Glomerular visceral epithelial cell (primary cell): ENCODE measurements around the gene CDK9.

ENCODE experiments used
- DNase-seq: peaks from one replicate; pipeline ENCODE4 v3.0.0-alpha.2; 2016; ENCODE audit errors: extremely low spot score

Gene CDK9

DNA sequence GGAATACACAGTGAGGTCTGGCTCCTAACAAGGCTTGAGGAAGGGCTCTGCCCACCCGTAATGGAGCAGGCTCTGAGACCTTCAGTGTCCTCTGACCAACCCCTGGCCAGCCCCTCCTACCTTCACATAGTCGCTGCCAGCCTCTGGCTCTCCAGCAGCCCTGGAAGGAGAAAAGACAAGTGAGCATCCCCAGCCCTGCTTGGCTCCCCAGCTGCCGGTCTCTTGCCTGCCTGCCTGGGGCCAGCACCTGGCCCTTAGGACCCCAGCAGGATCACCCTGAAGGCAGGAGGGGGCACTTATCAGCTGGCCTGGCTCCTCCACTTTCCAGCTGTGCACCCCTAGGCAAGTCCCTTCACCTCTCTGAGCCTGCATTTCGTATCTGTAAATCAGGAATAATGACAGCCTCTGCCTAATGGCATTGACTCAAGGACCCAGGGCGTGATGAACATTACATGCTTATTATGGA lies 24.3 kb upstream of the CDK9 start:
- DNase-seq = no peak

DNA sequence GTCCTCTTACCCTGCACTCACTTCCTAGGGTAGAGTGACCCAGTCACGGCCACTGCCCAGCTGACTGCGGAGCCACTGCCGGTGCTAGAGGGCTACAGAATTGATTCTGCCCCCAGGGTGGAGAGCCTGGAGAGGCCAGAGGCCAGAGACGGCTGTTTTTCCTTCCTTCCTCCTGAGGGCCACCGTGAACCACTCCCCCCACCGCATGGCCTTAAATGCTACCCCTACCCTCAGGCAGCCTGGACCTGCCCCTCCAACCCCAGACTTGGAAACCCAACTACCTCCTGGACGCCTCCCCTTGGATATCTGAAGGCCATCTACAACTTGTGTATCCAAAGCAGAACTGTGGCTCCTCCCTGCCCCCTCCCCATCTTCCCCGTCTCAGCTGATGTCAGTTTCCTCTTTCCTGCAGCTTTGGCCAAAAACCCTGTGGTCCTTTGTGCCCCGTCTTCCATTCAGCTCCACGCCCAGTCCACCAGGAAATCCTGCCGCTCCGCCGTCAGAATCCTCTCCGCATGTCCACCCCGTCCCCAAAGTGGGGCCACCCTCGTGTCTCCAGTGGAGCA lies 23.6 kb upstream of the CDK9 start:
- DNase-seq = no peak

DNA sequence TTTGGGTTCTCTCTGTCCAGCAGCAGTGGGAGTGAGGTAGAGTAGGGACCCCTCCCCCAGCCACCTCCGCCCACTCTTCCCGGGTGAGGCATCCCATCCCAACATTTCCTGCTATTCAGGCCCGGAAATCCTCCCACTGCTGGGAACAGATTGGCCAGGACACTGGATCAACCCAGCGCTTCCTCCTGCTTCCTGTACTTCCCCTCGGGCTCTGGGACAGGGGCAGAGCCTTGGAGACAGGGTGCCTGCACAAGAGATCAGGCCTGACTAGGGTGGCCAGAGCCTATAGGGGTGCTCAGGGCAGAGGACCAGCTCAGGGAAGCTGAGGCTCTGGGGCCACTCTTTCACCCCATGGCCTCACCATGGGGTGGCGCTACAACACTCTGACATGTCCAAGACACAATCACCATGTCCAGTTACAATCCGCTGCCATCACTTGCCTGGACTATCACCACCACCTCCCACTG lies 21.9 kb upstream of the CDK9 start:
- DNase-seq = no peak

DNA sequence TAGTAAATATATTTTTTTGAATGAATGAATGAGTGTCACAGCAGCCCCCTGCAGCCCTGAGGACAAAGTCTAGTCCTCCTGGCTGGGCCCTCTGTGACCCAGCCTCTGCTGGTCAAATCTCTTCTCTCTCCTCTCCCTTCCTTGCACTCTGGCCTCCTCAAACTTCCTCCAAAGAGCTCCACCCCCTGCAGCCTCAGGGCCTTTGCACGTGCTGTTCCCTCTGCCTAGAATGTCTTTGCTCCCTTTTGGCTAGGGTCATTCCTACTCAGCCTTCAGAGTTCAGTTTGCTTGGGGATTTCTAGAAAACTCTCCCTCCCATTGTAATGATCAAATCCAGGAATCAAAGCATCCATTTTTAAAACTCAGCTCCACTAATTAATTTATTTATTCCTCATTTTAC lies 20.4 kb upstream of the CDK9 start:
- no peak for DNase-seq

DNA sequence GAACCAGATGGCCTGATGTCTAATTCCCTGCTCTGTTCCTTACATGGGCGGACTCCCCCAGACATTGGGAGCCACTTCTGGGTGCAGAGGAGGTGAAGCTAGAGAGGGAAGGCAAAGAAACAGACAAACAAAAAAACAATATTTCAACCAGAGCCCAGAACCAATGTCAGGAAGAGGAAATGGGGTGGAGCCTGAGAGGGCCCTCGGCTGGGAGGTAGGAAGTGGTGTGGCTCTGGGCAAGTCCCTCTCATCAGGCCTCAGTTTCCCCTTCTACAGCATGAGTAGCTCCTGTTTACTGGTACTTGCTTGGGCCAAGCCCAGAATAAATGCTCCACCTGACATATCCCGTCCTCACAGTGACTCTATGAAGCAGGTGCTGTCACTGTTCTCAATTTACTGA lies 18.4 kb upstream of the CDK9 start:
- no peak for DNase-seq

DNA sequence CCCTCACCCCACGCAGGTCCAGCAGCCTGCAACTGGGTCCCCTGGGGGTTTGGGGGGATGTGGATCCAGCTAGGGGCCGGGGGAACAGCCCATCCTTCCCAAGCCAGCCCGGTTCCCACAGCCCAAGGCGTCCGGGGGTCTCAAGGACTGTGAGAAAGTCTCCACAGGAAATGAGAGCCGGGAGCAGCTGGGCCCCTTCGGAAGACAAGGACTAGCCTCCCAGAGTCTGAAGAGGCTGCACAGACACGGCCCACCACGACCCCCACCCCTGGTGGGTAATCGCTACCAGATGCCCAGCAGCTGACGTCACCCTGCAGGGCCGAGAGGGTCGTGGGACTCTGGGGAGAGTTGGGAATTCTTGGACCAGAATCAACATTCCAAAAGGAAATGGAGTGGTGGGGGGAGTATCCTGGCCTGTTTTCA lies 17.9 kb upstream of the CDK9 start:
- no peak for DNase-seq

DNA sequence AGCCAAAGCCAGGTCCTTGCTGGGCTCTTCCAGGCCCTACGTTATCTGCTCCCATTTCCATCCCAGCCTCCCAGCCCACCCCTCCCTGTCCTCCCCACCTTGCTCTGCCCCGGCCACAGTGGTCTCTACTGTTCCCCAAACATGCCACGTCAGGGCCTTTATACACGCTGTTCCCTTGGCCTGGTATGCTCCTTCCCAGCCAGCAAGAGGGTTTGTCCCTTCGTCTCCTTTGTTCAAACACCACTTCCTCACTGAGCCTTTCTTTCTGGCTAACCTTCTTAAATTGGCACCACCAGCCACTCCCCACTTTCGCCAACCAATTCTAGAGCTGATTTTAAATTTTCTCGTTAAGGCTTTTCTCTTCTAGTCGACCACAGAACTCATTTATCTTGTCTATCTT lies 17.1 kb upstream of the CDK9 start:
- DNase-seq = no peak

DNA sequence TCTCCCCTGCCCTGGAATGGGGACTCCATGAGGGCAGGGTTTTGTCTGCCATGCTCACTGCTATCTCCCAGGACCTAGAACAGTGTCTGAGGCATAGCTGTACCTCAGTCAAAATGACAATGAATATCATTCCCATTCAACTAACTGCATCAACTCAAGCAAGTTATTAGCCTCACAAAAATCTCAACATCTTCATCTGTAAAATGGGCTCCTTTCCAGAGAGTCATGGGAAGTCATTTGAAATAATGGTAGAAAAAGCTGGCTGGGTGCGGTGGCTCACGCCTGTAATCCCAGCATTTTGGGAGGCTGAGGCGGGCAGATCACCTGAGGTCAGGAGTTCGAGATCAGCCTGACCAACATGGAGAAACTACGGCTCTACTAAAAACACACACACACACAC lies 16.7 kb upstream of the CDK9 start:
- DNase-seq = no peak

DNA sequence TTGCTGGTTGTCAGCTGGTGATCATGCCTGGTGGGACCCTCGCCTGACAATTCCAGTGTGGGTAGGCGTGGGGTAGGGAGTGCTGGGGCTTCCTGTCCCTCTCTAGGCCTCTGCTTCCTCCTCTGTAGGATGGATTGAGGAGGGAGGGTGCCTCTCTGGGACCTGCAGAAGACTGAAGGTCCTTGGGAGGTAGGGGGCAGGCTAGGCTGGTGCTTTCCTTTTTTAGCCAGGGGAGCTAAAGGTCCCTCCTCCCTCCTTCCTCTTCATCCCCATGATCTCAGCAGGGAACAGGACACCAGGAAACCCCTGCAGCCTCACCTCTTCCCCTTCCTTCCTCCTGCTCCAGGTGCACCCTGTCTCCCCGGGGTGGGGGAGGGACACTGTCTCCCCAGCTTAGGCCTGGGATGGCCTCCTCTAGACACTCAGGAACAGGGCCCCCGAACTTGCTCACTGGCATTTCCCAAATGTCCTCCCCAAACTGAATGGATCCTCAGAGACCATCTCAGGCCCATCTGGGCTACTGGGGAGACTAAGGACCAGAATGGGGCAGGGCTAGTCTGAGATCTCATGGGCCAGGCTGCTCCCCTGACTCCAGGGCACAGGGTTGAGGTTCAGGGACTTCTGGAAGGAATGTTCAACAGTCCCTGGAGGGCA lies 15.8 kb upstream of the CDK9 start:
- DNase-seq = no peak

DNA sequence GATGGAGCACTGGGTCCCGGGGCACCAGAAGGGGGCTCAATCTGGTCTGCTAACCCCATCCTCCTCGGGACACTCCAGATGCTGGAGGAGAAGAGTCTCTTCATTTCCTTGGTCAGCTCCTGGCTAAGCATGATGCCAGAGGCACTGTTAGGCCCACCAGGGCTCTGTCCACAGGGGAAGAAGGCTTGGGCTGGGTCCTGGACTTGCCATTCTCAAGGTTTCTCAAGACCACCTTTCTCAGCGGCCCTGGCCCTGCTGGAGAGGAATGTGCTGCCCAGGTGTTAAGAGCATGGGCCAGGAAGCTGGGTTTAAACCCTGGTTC lies 15.3 kb upstream of the CDK9 start:
- no peak for DNase-seq

DNA sequence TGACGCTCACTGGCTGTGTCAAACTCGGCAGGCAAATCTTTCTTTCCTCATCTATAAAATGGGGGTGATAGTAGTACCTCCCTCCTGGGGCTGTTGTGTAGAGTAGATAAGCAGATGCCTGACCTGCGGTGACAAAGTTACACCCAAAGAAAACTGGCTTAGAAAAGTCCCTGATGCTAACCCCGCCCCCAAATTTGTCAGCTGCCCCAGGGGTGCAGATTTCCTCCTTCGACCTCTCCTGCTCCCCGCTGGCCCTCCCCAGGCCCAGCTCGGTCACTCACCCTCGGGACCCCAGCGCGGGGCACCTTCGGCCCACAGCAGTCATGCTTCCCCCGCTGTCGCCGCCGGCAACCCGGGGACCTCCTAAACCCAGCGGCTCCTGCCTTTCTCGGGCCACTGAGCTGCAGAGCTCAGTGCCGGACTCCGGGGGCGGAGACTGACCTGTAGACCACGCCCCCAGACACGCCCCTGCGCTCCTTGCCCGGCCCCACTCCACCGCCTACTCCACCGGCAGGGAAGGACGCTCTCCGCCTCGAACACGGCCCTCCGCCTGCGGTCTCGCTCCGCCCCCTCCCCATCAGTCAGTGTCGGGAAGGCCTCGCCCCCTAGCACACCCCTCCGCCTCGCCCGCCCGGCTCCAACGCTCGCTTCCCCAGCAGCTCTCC lies 14.8 kb upstream of the CDK9 start:
- DNase-seq = peak; percentile 99

DNA sequence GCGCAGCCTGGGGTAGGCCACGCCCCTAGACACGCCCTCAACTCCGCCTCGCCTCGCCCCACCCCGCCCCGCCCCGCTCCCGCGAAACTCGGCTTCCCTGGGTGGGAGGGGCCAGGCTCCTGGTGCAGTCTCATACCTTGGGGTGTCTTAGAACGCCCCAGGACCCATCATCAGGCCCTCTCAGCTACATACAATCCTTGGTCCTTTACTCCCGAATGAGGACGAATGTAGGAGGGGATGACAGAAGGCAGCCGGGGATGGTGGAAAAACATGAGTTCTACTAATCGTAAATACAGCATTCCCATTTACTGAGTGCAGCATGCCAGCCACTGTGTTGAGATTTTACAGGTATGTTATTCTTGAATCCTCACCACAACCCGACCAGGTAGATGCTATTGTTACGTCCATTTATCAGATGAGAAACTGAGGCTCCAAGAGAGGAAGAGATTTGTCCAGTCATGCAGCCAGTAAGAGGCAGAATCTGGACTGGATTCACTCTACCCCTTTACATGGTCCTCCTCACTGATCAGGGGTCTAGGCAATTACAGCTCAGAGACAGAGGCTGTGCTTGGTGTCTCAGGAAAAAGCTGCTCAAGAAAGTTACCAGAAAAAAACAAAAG lies 14.2 kb upstream of the CDK9 start:
- no peak for DNase-seq

DNA sequence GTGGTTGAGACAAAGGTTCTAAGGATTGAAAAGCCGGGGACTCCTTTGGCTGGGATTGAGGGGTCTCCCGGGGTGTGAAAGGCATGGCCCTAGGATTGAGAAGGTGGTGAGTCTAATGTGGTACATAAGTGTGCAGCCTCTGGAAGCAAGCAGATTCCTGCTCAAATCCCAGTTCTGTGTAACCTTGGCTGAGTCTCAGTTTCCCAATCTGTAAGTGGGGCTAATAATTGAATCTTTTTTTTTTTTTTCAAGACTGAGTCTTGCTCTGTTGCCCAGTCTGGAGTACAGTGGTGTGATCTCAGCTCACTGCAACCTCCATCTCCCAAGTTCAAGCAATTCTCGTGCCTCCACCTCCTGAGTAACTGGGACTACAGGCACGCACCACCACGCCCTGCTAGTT lies 13.2 kb upstream of the CDK9 start:
- DNase-seq = no peak

DNA sequence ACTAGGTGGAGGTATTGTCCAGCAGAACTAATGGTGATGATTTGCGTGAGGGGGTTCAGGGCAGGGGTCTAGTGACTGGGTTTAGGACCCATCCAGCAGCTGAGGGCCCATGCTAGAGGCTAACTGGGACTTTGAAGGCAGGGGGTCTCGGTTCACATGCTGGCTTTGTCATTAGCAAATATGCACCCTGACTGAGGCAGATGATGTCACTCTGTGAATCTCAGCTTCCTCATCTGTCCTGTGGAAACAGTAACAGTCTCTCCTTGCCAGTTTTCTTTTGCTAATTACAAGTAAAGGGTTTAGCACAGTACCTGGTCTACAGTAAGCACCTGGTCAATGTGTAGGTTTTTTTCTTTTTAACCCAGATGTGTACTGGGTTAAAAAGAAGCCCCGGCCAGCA lies 12.6 kb upstream of the CDK9 start:
- DNase-seq = no peak

DNA sequence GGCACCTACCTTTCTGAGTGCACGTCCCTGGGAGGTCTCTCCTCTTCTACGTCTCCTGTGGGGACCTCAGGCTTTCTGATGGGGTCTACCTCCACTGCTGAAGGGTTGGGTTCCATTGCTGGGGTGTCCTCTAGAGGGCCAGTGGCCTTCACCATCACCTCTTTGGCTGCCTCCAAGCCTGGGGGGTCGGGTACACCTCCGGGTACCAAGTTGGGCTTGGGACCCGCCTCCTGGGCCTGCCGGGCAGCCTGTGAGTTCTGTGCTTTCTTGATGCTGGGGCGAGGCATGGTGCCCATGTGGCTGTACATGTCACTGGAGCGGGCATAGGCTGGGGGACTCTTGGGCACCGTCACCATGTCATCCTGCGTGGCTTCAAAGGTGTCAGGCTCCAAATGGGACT lies 11.9 kb upstream of the CDK9 start:
- DNase-seq = no peak

DNA sequence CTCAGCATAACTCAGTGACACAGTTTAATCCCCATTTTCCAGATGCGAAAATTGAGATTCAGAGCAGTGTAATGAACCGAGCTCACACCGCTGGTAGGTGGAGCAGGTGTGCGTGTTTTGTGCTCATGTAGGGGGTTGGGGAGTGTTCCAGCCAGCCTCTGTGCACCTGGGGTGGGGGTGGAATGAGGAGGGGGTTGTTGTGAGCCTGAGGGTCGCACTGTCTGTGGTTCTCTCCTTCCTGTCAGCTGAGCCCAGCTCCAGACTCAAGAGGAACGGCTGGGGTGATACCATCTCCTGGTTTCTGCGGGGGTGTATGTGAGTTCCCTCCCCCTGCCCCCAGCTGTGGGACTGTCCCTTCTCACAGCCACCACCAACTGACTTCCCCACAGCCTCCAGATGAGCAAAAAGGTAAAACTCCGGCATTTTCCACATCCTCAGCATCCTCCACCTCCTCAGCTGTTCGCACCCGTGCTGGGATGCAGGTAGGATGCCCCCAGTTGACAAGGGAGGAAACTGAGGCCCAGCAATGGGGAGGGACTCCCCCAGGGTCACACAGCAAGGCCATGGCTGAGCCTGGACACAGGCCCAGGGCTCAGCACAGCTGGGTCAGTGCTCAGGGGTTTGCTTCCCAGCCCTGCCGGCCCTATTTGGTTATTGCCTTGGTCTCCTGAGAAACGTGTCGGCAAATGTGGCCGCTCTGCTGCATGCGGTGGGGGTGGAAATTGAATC lies 9.5 kb upstream of the CDK9 start:
- DNase-seq = no peak

DNA sequence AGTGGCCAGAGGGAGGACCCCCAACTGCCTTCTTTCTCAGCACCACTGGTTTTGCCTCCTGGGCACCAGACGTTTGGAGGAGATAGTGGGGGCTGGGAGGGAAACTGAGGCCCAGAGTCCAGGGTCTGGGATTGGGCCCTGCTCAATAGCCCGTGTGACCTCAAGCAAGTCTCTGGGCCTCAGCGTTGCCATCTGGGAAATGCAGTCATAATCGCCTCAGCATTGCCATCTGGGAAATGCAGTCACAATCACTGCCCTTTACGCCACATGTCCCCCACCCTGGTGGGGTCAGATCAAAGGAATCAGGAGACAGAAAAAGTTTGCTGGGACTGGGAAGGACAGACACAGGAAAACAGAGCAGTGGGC lies 8.9 kb upstream of the CDK9 start:
- DNase-seq = no peak

DNA sequence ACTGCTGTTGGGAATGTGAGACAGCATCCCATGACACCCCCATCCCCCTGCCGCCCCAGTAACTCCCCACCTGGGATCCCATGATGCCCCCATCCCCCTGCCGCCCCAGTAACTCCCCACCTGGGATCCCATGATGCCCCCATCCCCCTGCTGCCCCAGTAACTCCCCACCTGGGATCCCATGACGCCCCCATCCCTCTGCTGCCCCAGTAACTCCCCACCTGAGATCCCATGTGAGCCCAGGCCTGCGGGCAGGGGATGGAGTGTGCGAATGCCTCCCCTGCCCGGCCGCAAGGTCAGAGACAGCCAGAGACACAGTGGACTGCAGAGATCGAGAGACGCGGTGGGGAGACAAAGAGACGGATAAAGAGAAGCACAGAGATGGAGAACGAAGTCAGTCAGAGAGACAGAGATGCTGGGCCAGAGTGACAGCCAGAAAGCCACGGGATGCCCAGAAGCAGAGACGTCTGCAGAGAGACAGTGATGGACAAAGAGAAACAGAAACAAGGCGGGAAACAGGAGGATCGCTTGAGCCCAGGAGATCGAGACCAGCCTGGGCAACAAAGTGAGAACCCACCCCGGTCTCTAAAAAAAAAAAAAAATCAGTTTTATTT lies 8.4 kb upstream of the CDK9 start:
- no peak for DNase-seq

DNA sequence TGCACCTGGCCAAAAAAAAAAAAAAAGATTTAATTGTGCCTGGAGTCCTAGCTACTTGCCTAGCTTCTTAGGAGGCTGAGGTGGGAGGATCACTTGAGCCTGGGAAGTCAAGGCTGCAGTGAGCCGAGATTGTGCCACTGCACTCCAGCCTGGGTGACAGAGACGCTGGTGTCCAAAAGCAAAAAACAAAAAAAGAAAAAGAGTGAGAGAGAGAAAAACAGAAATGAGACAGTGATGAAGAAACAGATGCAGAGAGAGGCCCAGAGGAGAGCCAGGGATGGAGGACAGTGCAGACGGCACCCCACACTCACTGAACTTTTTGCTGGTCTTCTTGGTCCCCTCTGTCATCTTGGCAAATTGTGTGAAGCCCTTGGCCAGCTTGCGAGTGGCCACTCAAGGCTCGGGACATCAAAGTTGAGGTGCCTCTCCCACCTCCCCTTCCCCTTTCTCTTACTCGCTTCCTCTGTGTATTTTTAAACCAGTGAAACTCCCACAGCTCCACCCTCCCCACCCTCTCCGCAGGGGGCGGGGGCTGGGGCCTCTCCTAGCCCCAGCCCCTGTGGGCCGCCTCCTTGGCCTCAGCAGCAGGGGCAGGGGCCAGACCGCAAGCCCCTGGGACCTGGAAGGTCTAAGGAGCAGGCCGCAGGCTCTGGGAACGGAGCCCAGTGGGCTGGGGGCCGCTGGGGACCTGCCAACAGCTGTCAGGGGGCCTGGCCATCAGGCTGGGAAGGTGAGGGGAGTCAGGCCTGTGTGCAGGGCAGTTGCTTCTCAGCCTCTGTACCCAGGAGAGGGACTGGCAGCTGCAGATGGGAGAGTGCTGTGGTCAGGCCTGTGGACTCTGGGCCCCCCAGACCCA lies 7.3 kb upstream of the CDK9 start, which contains the start of gene SH2D3C:
TSS of gene SH2D3C (minus strand) at position 387 of the 856 bp plus-strand sequence. CDS start at position 348, 39 bp downstream.
- no peak for DNase-seq

DNA sequence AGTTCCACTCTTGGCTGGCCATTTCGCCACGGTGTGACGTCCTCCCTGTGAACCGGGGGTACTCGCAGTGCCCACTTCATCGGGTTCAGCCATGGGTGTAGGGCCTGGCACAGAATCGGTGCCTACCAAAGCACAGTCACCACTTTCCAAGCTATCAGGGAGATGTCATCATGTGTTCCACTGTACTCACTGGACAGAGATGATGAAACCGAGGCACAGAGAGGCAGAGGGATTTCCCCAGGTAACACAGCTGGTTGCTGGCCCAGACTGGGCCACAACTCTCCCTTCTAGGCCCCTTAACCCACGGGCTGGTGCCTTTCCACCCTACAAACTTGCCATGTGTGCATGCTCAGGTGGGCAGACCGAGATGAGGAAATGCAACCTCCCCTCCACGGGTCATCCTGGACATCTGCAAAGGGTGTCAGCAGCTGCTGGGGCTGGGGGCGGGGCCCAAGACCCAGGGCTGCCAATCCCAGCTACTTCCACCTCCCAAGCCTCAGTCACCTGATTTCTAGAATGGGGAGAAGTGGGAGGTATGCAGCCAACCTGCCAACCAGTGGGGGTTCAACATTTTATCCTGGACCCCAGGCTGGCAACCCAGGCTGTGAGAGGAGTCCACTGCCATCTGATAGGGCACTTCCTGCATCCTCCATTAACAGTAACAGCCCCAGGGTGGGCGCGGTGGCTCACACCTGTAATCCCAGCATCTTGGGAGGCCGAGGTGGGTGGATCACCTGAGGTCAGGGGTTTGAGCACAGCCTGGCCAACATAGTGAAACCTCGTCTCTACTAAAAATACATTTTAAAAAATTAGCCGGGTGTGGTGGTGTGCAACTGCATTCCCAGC lies 6.5 kb upstream of the CDK9 start:
- DNase-seq = no peak
